NCI-H345 (cell line): ENCODE data around the gene THNSL1.

Experiments
- DNase-seq: peaks from one replicate; lab custom pipeline; 2025; lab: John Stamatoyannopoulos, UW

Gene THNSL1

GRCh38 chr10:25061125-25061524, 44.7 kb downstream of the THNSL1 start:
- no peak for DNase-seq

- no peak for DNase-seq
These were observed 45.5 kb downstream of the THNSL1 start for GRCh38 chr10:25061711-25062449.

- no peak for DNase-seq
These were observed 46.7 kb downstream of the THNSL1 start for GRCh38 chr10:25063157-25063556.

GRCh38 chr10:25063644-25064043, 47.2 kb downstream of the THNSL1 start:
- no peak for DNase-seq

- no peak for DNase-seq
These were observed 48.0 kb downstream of the THNSL1 start for GRCh38 chr10:25064401-25064800.

GRCh38 chr10:25065761-25066476, 49.5 kb downstream of the THNSL1 start:
- DNase-seq: no peak

GRCh38 chr10:25068152-25069058, 52.0 kb downstream of the THNSL1 start:
- DNase-seq: peak; percentile 18

GRCh38 chr10:25071227-25071626, 54.8 kb downstream of the THNSL1 start:
- no peak for DNase-seq

GRCh38 chr10:25072786-25073185, 56.4 kb downstream of the THNSL1 start:
- no peak for DNase-seq

- no peak for DNase-seq
These were observed 59.4 kb downstream of the THNSL1 start for GRCh38 chr10:25075825-25076224.
